Ovary (tissue), 9 donors: Measurements from ENCODE around the gene FST. TPM values are rescaled to one million over a fixed set of nuclear protein-coding genes. Genes with fewer than 3 reads are reported as not detected.

Experiments
- DNase-seq, 5 donors: peaks; one replicate each; pipeline ENCODE4 v3.0.0-alpha.2; 2019 to 2020
- H3K27ac ChIP-seq, 2 donors: fragments of 200-600 bp; one replicate each; pipeline versions ENCODE4 v1.5.1 to v1.8.0; 2019 to 2022
- H3K27me3 ChIP-seq: fragments of 200-600 bp; one replicate; pipeline ENCODE4 v1.8.0; 2022
- H3K36me3 ChIP-seq: fragments of 200-600 bp; sonication (generic); one replicate; pipeline ENCODE4 v1.5.1; 2019
- H3K4me1 ChIP-seq: one replicate; pipeline ENCODE4 v1.8.1; 2013; ENCODE audit warnings: mild to moderate bottlenecking, moderate library complexity; ENCODE audit not compliant: insufficient read depth
- H3K4me3 ChIP-seq: fragments of 200-600 bp; sonication (generic); one replicate; pipeline ENCODE4 v1.5.1; 2017
- H3K9me3 ChIP-seq, 2 donors: fragments of 200-600 bp in 1 of 2; sonication (generic) in 1 of 2; one replicate each; pipeline versions ENCODE4 v1.5.1 to v1.8.1; 2013 to 2019; ENCODE audit warnings: mild to moderate bottlenecking in 1 of 2, moderate library complexity in 1 of 2
- CTCF ChIP-seq, 3 donors: fragments of 450-650 bp in 2 of 3; fragments of 200-600 bp in 1 of 3; IDR thresholded peaks; one replicate each; pipeline versions ENCODE4 v1.5.1 to v1.8.0; 2016 to 2022; ENCODE audit warnings: antibody characterized with exemption in 3 of 3, mild to moderate bottlenecking in 1 of 3
- EP300 ChIP-seq: sonication (generic); formaldehyde crosslinking; IDR thresholded peaks from one replicate; pipeline ENCODE4 v1.6.1; 2017; ENCODE audit warnings: antibody characterized with exemption
- POLR2A ChIP-seq: fragments of 450-650 bp; IDR thresholded peaks from one replicate; pipeline ENCODE4 v1.6.1; 2017; ENCODE audit warnings: antibody characterized with exemption, mild to moderate bottlenecking, moderate library complexity
- WGBS, 3 donors: extraction: QIAGEN DNeasy Blood & Tissue Kit in 1 of 3; methylation state at CpG; one replicate each; pipeline versions ENCODE4 v1.1.5 to v1.1.7; 2013 to 2017; 5-methylcytosine and 5-hydroxymethylcytosine counted together
- intact Hi-C, 4 donors: fragments of 100-400 bp; cut with DNase I; formaldehyde crosslinking; loops; one replicate each; pipeline versions ENCODE4 v1.11.0 to v1.15.1; 2022 to 2023
- polyA plus RNA-seq, 2 donors: library from polyadenylated mRNA; stranded (reverse); fragments of 200-250 nt in 1 of 2; fragments of 350-450 nt in 1 of 2; fragmentation: Illumina TruSeq in 1 of 2; extraction: RNeasy Lipid Tissue Mini Kit (QIAGEN cat#74804) in 1 of 2; gene quantifications; one replicate each; pipeline ENCODE4 v1.2.3, GENCODE V29; 2013 to 2014
- total RNA-seq, 7 donors: library from RNA; depleted of rRNA in 2 of 7; stranded (reverse); fragments of >200 nt in 2 of 7; fragmentation: NEBNext Ultra II Directional in 3 of 7; extraction: Animal tissue kit (Norgen Biotek cat#: 25700) in 3 of 7; gene quantifications; one replicate each; pipeline versions ENCODE4 v1.1.0 to v1.2.4, GENCODE V29; 2016 to 2023
- donor health status: DM: no; HTN: no; CAD: no; lungs with moderate emphysema.
- donor health status: DM: no; HTN: no; CAD: no.
- donor health status: Bipolar disorder and iron deficiency.
- donor health status: DM: yes; HTN: yes; CAD: no.
- donor health status: DM: no; HTN: no; CAD: no.
- donor health status: DM: yes; HTN: yes; CAD: no.

The FST gene
- total and polyA plus RNA-seq, 9 donors = 1.0 to 9.8 (median 3.5) TPM

- H3K9me3 ChIP-seq = no peaks in the 10 kb centered on the region
- no peak for TF ChIP-seq CTCF (IDR thresholded peaks at IDR 0.05)
- TF ChIP-seq POLR2A = no peak
- no peak for TF ChIP-seq EP300
- DNase-seq = no peak
- H3K27ac ChIP-seq = no peak overlapping the region
- H3K36me3 ChIP-seq = no peaks in the 10 kb centered on the region
- intact Hi-C loops = no loop called here
- WGBS, 3 donors = 58 to 81% (median 59%) methylated on average over 3 of the region's 3 CpGs
- no peaks in the 10 kb centered on the region for H3K27me3 ChIP-seq
- peaks cover 2% of the 10 kb centered on the region for H3K4me1 ChIP-seq
- no peak overlapping the region for H3K4me3 ChIP-seq
Observed at GRCh38 chr5:53476019-53476418, 4.4 kb upstream of the FST start.

DNA sequence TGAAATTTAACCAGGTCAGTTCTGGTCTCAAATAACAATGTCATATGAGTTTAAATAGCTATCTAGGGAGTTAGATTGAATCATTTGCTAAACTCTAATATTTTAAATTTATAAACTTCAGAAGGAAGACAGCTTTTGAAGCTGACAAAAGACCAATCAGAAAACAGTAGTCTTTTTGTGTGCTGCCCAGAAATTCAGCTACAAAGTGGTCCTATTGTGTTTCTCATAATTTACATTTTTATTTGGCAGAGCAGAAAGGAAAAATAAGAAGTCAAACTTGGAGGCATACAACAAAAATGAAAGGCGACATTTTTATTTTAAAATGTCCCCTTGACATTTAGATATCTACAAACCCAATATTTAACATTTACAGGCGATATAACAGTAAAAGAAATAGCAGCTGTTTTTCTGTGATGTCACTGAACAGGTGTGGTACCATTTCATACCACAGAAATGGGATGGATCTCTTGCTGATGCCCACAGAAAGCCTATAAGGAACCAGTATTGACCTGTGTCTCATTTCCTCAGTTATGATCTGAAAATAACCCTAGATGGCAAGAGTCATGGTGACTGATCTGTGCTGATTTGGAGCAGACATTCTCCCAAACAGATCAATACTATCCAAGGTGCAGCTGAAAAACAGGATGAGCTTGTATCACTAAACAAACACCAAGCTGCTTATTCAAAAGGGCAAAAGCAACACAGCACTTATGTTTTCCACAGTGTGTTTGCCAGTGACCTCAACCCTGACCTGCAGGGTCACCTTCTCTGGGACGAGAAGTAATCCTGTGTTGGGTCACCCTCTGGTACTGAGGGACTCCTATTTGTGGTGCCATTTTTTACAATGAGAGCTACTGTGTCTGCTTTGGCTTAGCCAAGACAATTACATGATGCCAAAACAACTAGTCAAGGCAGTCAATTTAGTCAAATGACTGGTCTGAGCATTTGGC, 3.6 kb upstream of the FST start:
- no peak for TF ChIP-seq EP300
- no peak for TF ChIP-seq CTCF (IDR thresholded peaks at IDR 0.05)
- TF ChIP-seq POLR2A = no peak
- Histone ChIP-seq H3K4me1 (peaks cover 2% of the 10 kb centered on the region), H3K27ac (no peak overlapping the region), H3K36me3 (no peaks in the 10 kb centered on the region), H3K27me3 (no peaks in the 10 kb centered on the region), H3K9me3 (no peaks in the 10 kb centered on the region), H3K4me3 (no peak overlapping the region)
- intact Hi-C loops = no loop called here
- WGBS, 3 donors = 50 to 62% (median 55%) methylated on average over 3 of the region's 3 CpGs
- DNase-seq = no peak

DNA sequence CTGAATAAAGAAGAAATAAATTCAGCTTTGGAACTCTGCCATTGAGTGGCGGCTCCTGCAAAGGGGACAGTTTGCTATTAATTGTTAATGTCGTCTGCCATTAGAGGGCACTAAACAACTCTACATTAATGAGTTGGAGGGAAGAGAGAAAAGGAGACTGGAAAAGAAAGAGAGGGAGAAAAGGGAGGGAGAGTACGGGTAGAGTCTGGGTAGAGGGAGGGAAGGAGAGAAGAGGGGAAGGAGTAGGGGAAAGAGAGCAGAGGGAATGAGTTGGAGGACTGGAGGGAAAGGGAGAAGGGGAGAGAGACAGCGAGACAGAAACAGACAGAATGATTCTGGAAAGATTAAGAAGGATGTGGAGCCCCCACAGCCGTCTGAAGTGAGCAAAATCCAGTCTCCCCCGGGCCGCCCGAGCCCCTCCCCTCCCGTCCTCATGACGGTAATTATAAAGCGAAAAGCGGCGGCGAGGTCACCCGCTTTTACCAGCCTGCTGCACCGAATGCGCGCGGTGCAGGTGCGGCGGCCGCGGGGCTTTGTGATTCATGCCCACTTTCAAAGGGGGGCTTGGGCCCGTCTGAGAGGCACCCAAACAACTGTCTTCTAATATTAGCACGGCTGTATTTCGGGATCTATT, 1.9 kb upstream of the FST start:
- H3K27me3 ChIP-seq = no peaks in the 10 kb centered on the region
- TF ChIP-seq EP300 (no peak), POLR2A (no peak), CTCF (IDR thresholded peaks at IDR 0.05) (peak in 2 of 3 donors; percentile 30 to 35)
- peak overlapping the region; percentile 53 for H3K4me3 ChIP-seq
- peak in 3 of 5 donors; percentile 15 to 24 (median 22) for DNase-seq
- H3K4me1 ChIP-seq = peaks cover 2% of the 10 kb centered on the region
- WGBS, 3 donors = 0% methylated on average over 26 of the region's 26 CpGs
- intact Hi-C loops = no loop called here
- H3K9me3 ChIP-seq = no peaks in the 10 kb centered on the region
- H3K27ac ChIP-seq = no peak overlapping the region
- H3K36me3 ChIP-seq = no peaks in the 10 kb centered on the region

DNA sequence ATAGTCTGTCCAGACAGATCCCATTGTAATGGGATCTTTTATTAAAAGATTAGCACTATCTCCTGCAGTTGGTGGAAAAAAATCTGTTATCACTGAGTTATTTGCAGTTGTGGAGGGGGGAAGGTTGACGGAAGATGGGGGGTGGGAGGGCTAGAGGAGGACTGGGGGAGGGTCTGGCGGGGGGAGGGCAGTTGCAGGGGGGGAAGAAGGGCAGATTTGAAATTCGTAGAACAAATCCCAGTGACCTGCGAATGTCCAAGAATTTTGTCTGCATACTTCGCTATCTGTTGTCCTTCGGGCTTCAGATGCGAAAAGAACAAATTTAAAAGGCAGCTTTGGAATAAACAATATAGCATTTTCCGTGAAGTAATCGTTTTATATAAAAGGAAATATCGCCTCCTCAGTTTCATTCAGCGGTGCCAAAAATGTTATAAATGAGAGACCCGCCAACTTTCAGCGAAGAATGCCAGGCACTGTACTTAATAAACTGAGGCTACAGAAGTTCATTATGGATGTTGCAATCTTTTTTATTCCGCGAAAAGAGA, 1.3 kb upstream of the FST start:
- H3K36me3 ChIP-seq = no peaks in the 10 kb centered on the region
- TF ChIP-seq EP300 (no peak), CTCF (IDR thresholded peaks at IDR 0.05) (no peak), POLR2A (no peak)
- peaks cover 2% of the 10 kb centered on the region for H3K4me1 ChIP-seq
- H3K27me3 ChIP-seq = no peaks in the 10 kb centered on the region
- no peak for DNase-seq
- H3K27ac ChIP-seq = no peak overlapping the region
- no peaks in the 10 kb centered on the region for H3K9me3 ChIP-seq
- 0 to 1% (median 1%) methylated on average over 15 of the region's 15 CpGs for WGBS, 3 donors
- intact Hi-C loops = no loop called here
- peak overlapping the region; percentile 53 for H3K4me3 ChIP-seq
